Activated naive CD4-positive, alpha-beta T cell treated with anti-CD3 and anti-CD28 coated beads, Interleukin-2, amount 50 U/mL, for 72 hours (primary cell): ENCODE data around the gene E4F1. TPM values are rescaled to one million over a fixed set of nuclear protein-coding genes. Genes with fewer than 3 reads are reported as not detected.
A peak's percentile ranks its signal among the peaks of the same experiment; 100 is the strongest.
"Not testable (repeated sequence)": the region's sequence is repeated elsewhere in the genome, so short reads cannot be mapped to it uniquely, and the experiment has no call there.

Experiments
- ATAC-seq, 2 donors: fragments of 150-1000 bp; cut with Tn5 transposase; 2 replicates each; pipeline ENCODE4 v1.10.0; 2021; ENCODE audit warnings: mild to moderate bottlenecking in 2 of 2, moderate library complexity in 2 of 2
- DNase-seq, 2 donors: peaks; one replicate each; pipeline ENCODE4 v3.0.0; 2021 to 2022; ENCODE audit warnings: low spot score in 2 of 2
- H3K27ac Mint-ChIP-seq, 2 donors: one replicate each; pipeline ENCODE4 v1.8.0; 2022; ENCODE audit warnings: mild to moderate bottlenecking in 2 of 2, mixed read lengths in 2 of 2
- H3K36me3 Mint-ChIP-seq, 2 donors: one replicate each; pipeline ENCODE4 v1.8.0; 2022; ENCODE audit warnings: mixed read lengths in 2 of 2
- H3K9me3 Mint-ChIP-seq, 2 donors: one replicate each; pipeline ENCODE4 v1.8.0; 2022; ENCODE audit warnings: mixed read lengths in 2 of 2
- total RNA-seq, 2 donors: library from RNA; stranded (reverse); gene quantifications; one replicate each; pipeline ENCODE4 v1.2.3, GENCODE V29; 2022

The E4F1 gene
- total RNA-seq, 2 donors from 2014 or later, result 19.0 to 22.5 TPM

- Mint-ChIP-seq H3K27ac (peak overlapping the region in 1 of 2 donors; percentile 44), H3K9me3 (no peaks in the 10 kb centered on the region), H3K36me3 (no peaks in the 10 kb centered on the region)
- ATAC-seq (no peak), DNase-seq (no peak)
Observed at GRCh38 chr16:2198283-2198682, 25.1 kb upstream of the E4F1 start.

- Mint-ChIP-seq H3K36me3 (no peaks in the 10 kb centered on the region), H3K27ac (no peak overlapping the region), H3K9me3 (no peaks in the 10 kb centered on the region)
- ATAC-seq, result no peak
- no peak for DNase-seq
Observed at GRCh38 chr16:2199095-2199494, 24.3 kb upstream of the E4F1 start.

- no peak for ATAC-seq
- no peaks in the 10 kb centered on the region for H3K36me3 Mint-ChIP-seq
Observed at GRCh38 chr16:2199621-2200139, 23.7 kb upstream of the E4F1 start.

GRCh38 chr16:2200313-2200712 is 23.1 kb upstream of the E4F1 start:
- Mint-ChIP-seq H3K27ac (no peak overlapping the region), H3K9me3 (no peaks in the 10 kb centered on the region), H3K36me3 (no peaks in the 10 kb centered on the region)
- ATAC-seq (no peak), DNase-seq (no peak)

More at GRCh38 chr16:2199621-2200139, 23.7 kb upstream of the E4F1 start:
- no peak for DNase-seq
- no peak overlapping the region for H3K27ac Mint-ChIP-seq
- H3K9me3 Mint-ChIP-seq, result no peaks in the 10 kb centered on the region

- H3K36me3 Mint-ChIP-seq, result peaks cover 10 to 15% of the 10 kb centered on the region in 2 donors
- not testable (repeated sequence) for H3K9me3 Mint-ChIP-seq, ATAC-seq, DNase-seq, H3K27ac Mint-ChIP-seq
Observed at GRCh38 chr16:2203119-2203688, 20.2 kb upstream of the E4F1 start.

- Mint-ChIP-seq H3K9me3 (no peaks in the 10 kb centered on the region), H3K27ac (peak overlapping the region; percentile 25 to 79), H3K36me3 (peaks cover 10 to 15% of the 10 kb centered on the region in 2 donors)
- ATAC-seq, result peak; percentile 0 to 4
- no peak for DNase-seq
Observed at GRCh38 chr16:2204416-2205103, 18.8 kb upstream of the E4F1 start.

GRCh38 chr16:2205104-2205966 is 18.1 kb upstream of the E4F1 start, which contains the start of gene MLST8:
MLST8 (plus strand) TSS chr16:2205454; CDS start chr16:2206086, 632 bp downstream.
- Mint-ChIP-seq H3K36me3 (peaks cover 10 to 15% of the 10 kb centered on the region in 2 donors), H3K9me3 (no peaks in the 10 kb centered on the region), H3K27ac (peak within 1 kb of the TSS; percentile 79 to 88)
- DNase-seq (peak; percentile 90 to 93), ATAC-seq (peak; percentile 79 to 84)

- DNase-seq, result no peak
- H3K36me3 Mint-ChIP-seq, result peaks cover 10 to 15% of the 10 kb centered on the region in 2 donors
- no peaks in the 10 kb centered on the region for H3K9me3 Mint-ChIP-seq
- no peak for ATAC-seq
- H3K27ac Mint-ChIP-seq, result peak overlapping the region in 1 of 2 donors; percentile 79
Observed at GRCh38 chr16:2205967-2206313, 17.5 kb upstream of the E4F1 start.

GRCh38 chr16:2206420-2206779 is 17.0 kb upstream of the E4F1 start:
- DNase-seq, result no peak
- Mint-ChIP-seq H3K9me3 (no peaks in the 10 kb centered on the region), H3K27ac (peak overlapping the region; percentile 79 to 88), H3K36me3 (peaks cover 10 to 15% of the 10 kb centered on the region in 2 donors)
- ATAC-seq, result no peak

GRCh38 chr16:2206780-2207433 is 16.5 kb upstream of the E4F1 start:
- peaks cover 13 to 18% of the 10 kb centered on the region in 2 donors for H3K36me3 Mint-ChIP-seq
- H3K27ac Mint-ChIP-seq, result peak overlapping the region in 1 of 2 donors; percentile 79

GRCh38 chr16:2207872-2208271 is 15.5 kb upstream of the E4F1 start:
- DNase-seq, result no peak
- no peaks in the 10 kb centered on the region for H3K9me3 Mint-ChIP-seq
- H3K36me3 Mint-ChIP-seq, result peaks cover 15 to 24% of the 10 kb centered on the region in 2 donors
- peak overlapping the region in 1 of 2 donors; percentile 31 for H3K27ac Mint-ChIP-seq
- ATAC-seq, result no peak

More at GRCh38 chr16:2206780-2207433, 16.5 kb upstream of the E4F1 start:
- no peak for ATAC-seq
- no peak for DNase-seq
- H3K9me3 Mint-ChIP-seq, result no peaks in the 10 kb centered on the region

GRCh38 chr16:2208308-2208707 is 15.1 kb upstream of the E4F1 start:
- DNase-seq (no peak), ATAC-seq (no peak)
- H3K9me3 Mint-ChIP-seq, result no peaks in the 10 kb centered on the region
- H3K36me3 Mint-ChIP-seq, result peaks cover 18 to 29% of the 10 kb centered on the region in 2 donors
- H3K27ac Mint-ChIP-seq, result no peak overlapping the region

- H3K36me3 Mint-ChIP-seq, result peaks cover 22 to 32% of the 10 kb centered on the region in 2 donors
- no peak overlapping the region for H3K27ac Mint-ChIP-seq
- no peaks in the 10 kb centered on the region for H3K9me3 Mint-ChIP-seq
- ATAC-seq (no peak), DNase-seq (no peak)
Observed at GRCh38 chr16:2208772-2209171, 14.6 kb upstream of the E4F1 start.

GRCh38 chr16:2209258-2210008 is 14.0 kb upstream of the E4F1 start:
- no peaks in the 10 kb centered on the region for H3K9me3 Mint-ChIP-seq
- no peak for ATAC-seq
- no peak overlapping the region for H3K27ac Mint-ChIP-seq
- peaks cover 22 to 32% of the 10 kb centered on the region in 2 donors for H3K36me3 Mint-ChIP-seq
- DNase-seq, result no peak

- Mint-ChIP-seq H3K36me3 (peaks cover 22 to 32% of the 10 kb centered on the region in 2 donors), H3K9me3 (no peaks in the 10 kb centered on the region), H3K27ac (no peak overlapping the region)
- no peak for ATAC-seq
- DNase-seq, result no peak
Observed at GRCh38 chr16:2210009-2210332, 13.4 kb upstream of the E4F1 start.
